CD14-positive monocyte (primary cell): ENCODE data around the gene RAPGEF2. TPM values are rescaled to one million over a fixed set of nuclear protein-coding genes. Genes with fewer than 3 reads are reported as not detected.

Source experiments
- DNase-seq, 3 donors: peaks; one replicate each; pipeline ENCODE4 v3.0.0-alpha.2; 2011 to 2022
- H2AFZ ChIP-seq: 2 replicates; pipeline ENCODE4 v1.6.0; 2012; ENCODE audit warnings: mild to moderate bottlenecking, low read depth, low read length, inconsistent platforms; ENCODE audit not compliant: insufficient read depth, poor library complexity, severe bottlenecking
- H3K27ac ChIP-seq, 2 donors: 1 replicate in 1 of 2; 2 replicates in 1 of 2; pipeline ENCODE4 v1.5.1; 2012 to 2013; ENCODE audit warnings: low read length in 2 of 2, control low read depth in 1 of 2, inconsistent platforms in 1 of 2, low read depth in 1 of 2, mild to moderate bottlenecking in 1 of 2
- H3K27me3 ChIP-seq, 2 donors: one replicate each; pipeline versions ENCODE4 v1.6.0 to v1.6.1; 2011 to 2013; ENCODE audit warnings: low read length in 2 of 2; ENCODE audit not compliant: control insufficient read depth in 2 of 2, insufficient read depth in 2 of 2
- H3K36me3 ChIP-seq, 2 donors: replicated peaks in 1 of 2; 1 replicate in 1 of 2; 2 replicates in 1 of 2; pipeline versions ENCODE4 v1.5.1 to v1.6.1; 2012 to 2013; ENCODE audit warnings: low read length in 2 of 2, control low read depth in 1 of 2, inconsistent platforms in 1 of 2, mild to moderate bottlenecking in 1 of 2; ENCODE audit not compliant: insufficient read depth in 2 of 2, control insufficient read depth in 1 of 2
- H3K4me1 ChIP-seq, 2 donors: 1 replicate in 1 of 2; 2 replicates in 1 of 2; pipeline versions ENCODE4 v1.5.1 to v1.6.1; 2012 to 2013; ENCODE audit warnings: low read length in 2 of 2, control low read depth in 1 of 2, inconsistent platforms in 1 of 2, mild to moderate bottlenecking in 1 of 2, moderate library complexity in 1 of 2; ENCODE audit not compliant: insufficient read depth in 2 of 2, control insufficient read depth in 1 of 2
- H3K4me2 ChIP-seq: replicated peaks from 2 replicates; pipeline ENCODE3; 2012; ENCODE audit warnings: low read length, moderate library complexity, mild to moderate bottlenecking; ENCODE audit not compliant: poor library complexity, severe bottlenecking; ENCODE audit errors: extremely low read depth
- H3K4me3 ChIP-seq, 3 experiments: fragments of 200-600 bp in 1 of 3; sonication (generic) in 1 of 3; replicated peaks in 1 of 3; 1 replicate in 2 of 3; 2 replicates in 1 of 3; pipeline ENCODE4 v1.5.1; 2011 to 2013; ENCODE audit warnings: low read length in 3 of 3, mild to moderate bottlenecking in 3 of 3, control low read depth in 2 of 3, low read depth in 2 of 3, inconsistent platforms in 1 of 3, moderate library complexity in 1 of 3
- H3K79me2 ChIP-seq: 2 replicates; pipeline ENCODE4 v1.6.0; 2012; ENCODE audit warnings: mild to moderate bottlenecking, control low read depth, inconsistent platforms, low read length, moderate library complexity; ENCODE audit not compliant: insufficient read depth
- H3K9ac ChIP-seq: 2 replicates; pipeline ENCODE4 v1.6.0; 2017; ENCODE audit warnings: low read length, mild to moderate bottlenecking; ENCODE audit not compliant: insufficient read depth, poor library complexity, severe bottlenecking
- H3K9me3 ChIP-seq, 2 donors: replicated peaks in 1 of 2; 1 replicate in 1 of 2; 2 replicates in 1 of 2; pipeline versions ENCODE4 v1.5.1 to v1.6.1; 2012 to 2013; ENCODE audit warnings: low read length in 2 of 2, control low read depth in 1 of 2; ENCODE audit not compliant: control insufficient read depth in 1 of 2, insufficient read depth in 1 of 2
- H4K20me1 ChIP-seq: 2 replicates; pipeline ENCODE4 v1.6.0; 2012; ENCODE audit warnings: mild to moderate bottlenecking, low read length, control low read depth, moderate library complexity; ENCODE audit not compliant: insufficient read depth
- H3K27ac Mint-ChIP-seq, 7 donors: one replicate each; pipeline ENCODE4 v1.8.0; 2020; ENCODE audit warnings: mild to moderate bottlenecking in 7 of 7, mixed read lengths in 7 of 7, moderate library complexity in 6 of 7, inconsistent platforms in 2 of 7
- H3K27me3 Mint-ChIP-seq, 3 donors: one replicate each; pipeline ENCODE4 v1.8.0; 2021 to 2022; ENCODE audit warnings: low read depth in 3 of 3, mild to moderate bottlenecking in 3 of 3, mixed read lengths in 3 of 3, moderate library complexity in 3 of 3, inconsistent platforms in 1 of 3
- H3K36me3 Mint-ChIP-seq, 2 donors: one replicate each; pipeline ENCODE4 v1.8.0; 2020; ENCODE audit warnings: mixed read lengths in 2 of 2, inconsistent platforms in 1 of 2, mild to moderate bottlenecking in 1 of 2
- H3K4me1 Mint-ChIP-seq: one replicate; pipeline ENCODE4 v1.8.0; 2020; ENCODE audit warnings: mild to moderate bottlenecking, mixed read lengths
- H3K4me3 Mint-ChIP-seq, 2 donors: one replicate each; pipeline ENCODE4 v1.8.0; 2020; ENCODE audit warnings: mild to moderate bottlenecking in 2 of 2, mixed read lengths in 2 of 2, moderate library complexity in 1 of 2
- H3K9me3 Mint-ChIP-seq, 7 donors: one replicate each; pipeline ENCODE4 v1.8.0; 2020 to 2022; ENCODE audit warnings: mixed read lengths in 7 of 7, mild to moderate bottlenecking in 6 of 7, moderate library complexity in 6 of 7, inconsistent platforms in 2 of 7
- WGBS: methylation state at CpG from one replicate; pipeline ENCODE4 v1.1.5; 2013; ENCODE audit warnings: missing lambda C conversion rate; ENCODE audit not compliant: insufficient coverage; 5-methylcytosine and 5-hydroxymethylcytosine counted together
- intact Hi-C, 2 donors: fragments of 100-400 bp; cut with micrococcal nuclease; formaldehyde crosslinking; loops; one replicate each; pipeline versions ENCODE4 v1.15.0 to v1.15.1; 2023
- polyA plus RNA-seq, 3 donors: library from polyadenylated mRNA; depleted of rRNA in 1 of 3; unstranded in 2 of 3; stranded (reverse) in 1 of 3; fragments of 300-500 nt in 2 of 3; fragments of >200 nt in 1 of 3; fragmentation: Illumina TruSeq in 2 of 3; gene quantifications; 1 replicate in 2 of 3; 2 replicates in 1 of 3; pipeline ENCODE4 v1.2.3, GENCODE V29; 2012 to 2021
- TF ChIP-seq, protein P1 (sequence below): fragments of 200-600 bp; IDR thresholded peaks from one replicate; pipeline ENCODE4 v1.8.0; 2022; ENCODE audit warnings: antibody characterized with exemption, mild to moderate bottlenecking

The RAPGEF2 gene
- polyA plus RNA-seq, 3 donors, result 1.5 to 29.8 (median 2.0) TPM

DNA sequence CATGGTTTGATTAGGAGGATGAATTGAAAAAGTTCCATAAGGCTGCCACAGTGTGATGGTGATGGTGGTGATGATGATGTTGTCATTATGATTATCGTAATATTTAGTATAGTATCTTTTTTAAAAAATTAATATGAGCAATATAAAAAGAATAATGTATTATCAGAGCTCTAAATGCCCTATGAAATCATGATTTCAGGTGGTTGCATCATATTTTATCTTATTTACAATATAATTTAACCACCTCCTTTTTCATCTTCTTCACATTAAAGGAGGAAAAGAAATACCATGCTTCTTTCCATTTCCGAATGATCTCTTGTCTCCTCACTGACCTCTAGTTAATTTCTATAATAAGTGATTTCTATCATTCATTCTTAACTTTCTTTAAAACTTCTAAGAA lies 225.9 kb downstream of the RAPGEF2 start:
- Histone ChIP-seq H4K20me1 (peaks cover 3% of the 10 kb centered on the region), H3K9me3 (no peaks in the 10 kb centered on the region), H3K9ac (no peak overlapping the region), H3K4me1 (no peaks in the 10 kb centered on the region), H3K36me3 (peaks cover 50 to 69% of the 10 kb centered on the region in 2 donors), H3K4me3 (no peak overlapping the region), H3K79me2 (no peaks in the 10 kb centered on the region), H3K27ac (no peak overlapping the region), H3K27me3 (no peaks in the 10 kb centered on the region), H3K4me2 (no peak overlapping the region), H2AFZ (no peak overlapping the region)
- H3K4me3 Mint-ChIP-seq, result no peak overlapping the region
- H3K36me3 Mint-ChIP-seq, result peaks cover 53 to 62% of the 10 kb centered on the region in 2 donors
- DNase-seq, result no peak
- no peaks in the 10 kb centered on the region for H3K4me1 Mint-ChIP-seq
- no peaks in the 10 kb centered on the region for H3K27me3 Mint-ChIP-seq
- TF ChIP-seq, protein P1, sequence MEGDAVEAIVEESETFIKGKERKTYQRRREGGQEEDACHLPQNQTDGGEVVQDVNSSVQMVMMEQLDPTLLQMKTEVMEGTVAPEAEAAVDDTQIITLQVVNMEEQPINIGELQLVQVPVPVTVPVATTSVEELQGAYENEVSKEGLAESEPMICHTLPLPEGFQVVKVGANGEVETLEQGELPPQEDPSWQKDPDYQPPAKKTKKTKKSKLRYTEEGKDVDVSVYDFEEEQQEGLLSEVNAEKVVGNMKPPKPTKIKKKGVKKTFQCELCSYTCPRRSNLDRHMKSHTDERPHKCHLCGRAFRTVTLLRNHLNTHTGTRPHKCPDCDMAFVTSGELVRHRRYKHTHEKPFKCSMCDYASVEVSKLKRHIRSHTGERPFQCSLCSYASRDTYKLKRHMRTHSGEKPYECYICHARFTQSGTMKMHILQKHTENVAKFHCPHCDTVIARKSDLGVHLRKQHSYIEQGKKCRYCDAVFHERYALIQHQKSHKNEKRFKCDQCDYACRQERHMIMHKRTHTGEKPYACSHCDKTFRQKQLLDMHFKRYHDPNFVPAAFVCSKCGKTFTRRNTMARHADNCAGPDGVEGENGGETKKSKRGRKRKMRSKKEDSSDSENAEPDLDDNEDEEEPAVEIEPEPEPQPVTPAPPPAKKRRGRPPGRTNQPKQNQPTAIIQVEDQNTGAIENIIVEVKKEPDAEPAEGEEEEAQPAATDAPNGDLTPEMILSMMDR, result no peak
- no peak overlapping the region for H3K27ac Mint-ChIP-seq
- intact Hi-C loops, result no loop called here
- no peaks in the 10 kb centered on the region for H3K9me3 Mint-ChIP-seq
- WGBS, result no CpG with 5 or more reads among the region's 2 CpGs

- peaks cover 61 to 95% of the 10 kb centered on the region in 2 donors for H3K36me3 ChIP-seq
- no peak overlapping the region for H2AFZ ChIP-seq
- H4K20me1 ChIP-seq, result no peaks in the 10 kb centered on the region
- H3K4me1 Mint-ChIP-seq, result no peaks in the 10 kb centered on the region
- no peaks in the 10 kb centered on the region for H3K27me3 ChIP-seq
- no peaks in the 10 kb centered on the region for H3K4me1 ChIP-seq
- TF ChIP-seq, protein P1, result no peak
- H3K4me3 Mint-ChIP-seq, result no peak overlapping the region
- H3K36me3 Mint-ChIP-seq, result peaks cover 69 to 87% of the 10 kb centered on the region in 2 donors
- H3K9me3 Mint-ChIP-seq, result no peaks in the 10 kb centered on the region
- H3K4me2 ChIP-seq, result no peak overlapping the region
- no peak for DNase-seq
- intact Hi-C loops, result no loop called here
- no peak overlapping the region for H3K4me3 ChIP-seq
- H3K79me2 ChIP-seq, result no peaks in the 10 kb centered on the region
- H3K27ac ChIP-seq, result no peak overlapping the region
- H3K27ac Mint-ChIP-seq, result peak overlapping the region in 2 of 7 donors; percentile 33 to 70
- WGBS, result no CpG with 5 or more reads among the region's 1 CpG
- H3K9me3 ChIP-seq, result no peaks in the 10 kb centered on the region
- H3K27me3 Mint-ChIP-seq, result no peaks in the 10 kb centered on the region
- no peak overlapping the region for H3K9ac ChIP-seq
These were observed 231.6 kb downstream of the RAPGEF2 start for GRCh38 chr4:159334461-159334860.
